Mucosa of descending colon (tissue), 3 donors: ENCODE results near the gene SCAMP1. TPM values are rescaled to one million over a fixed set of nuclear protein-coding genes. Genes with fewer than 3 reads are reported as not detected.
A peak's percentile ranks its signal among the peaks of the same experiment; 100 is the strongest.

Experiments
- ATAC-seq: fragments of 200-7000 bp; cut with Tn5 transposase; one replicate; pipeline ENCODE4 v1.9.1; 2020; ENCODE audit warnings: mild to moderate bottlenecking, moderate library complexity
- DNase-seq, 3 donors: peaks; one replicate each; pipeline ENCODE4 v3.0.0-alpha.2; 2020
- H3K36me3 ChIP-seq: fragments of 200-600 bp; one replicate; pipeline ENCODE4 v1.8.0; 2021; ENCODE audit warnings: low read depth, mild to moderate bottlenecking
- H3K4me1 ChIP-seq: fragments of 200-600 bp; one replicate; pipeline ENCODE4 v1.8.0; 2021; ENCODE audit warnings: low read depth, mild to moderate bottlenecking
- H3K4me3 ChIP-seq: fragments of 200-600 bp; one replicate; pipeline ENCODE4 v1.8.0; 2021; ENCODE audit warnings: mild to moderate bottlenecking
- H3K9me3 ChIP-seq: fragments of 200-600 bp; one replicate; pipeline ENCODE4 v1.8.0; 2021; ENCODE audit warnings: mild to moderate bottlenecking
- intact Hi-C, 2 donors: fragments of 100-400 bp; cut with DNase I in 1 of 2; cut with micrococcal nuclease in 1 of 2; formaldehyde crosslinking; loops; one replicate each; pipeline versions ENCODE4 v1.11.0 to v1.11.1; 2022; cut with DNase I, micrococcal nuclease
- total RNA-seq, 3 donors: library from RNA; stranded (reverse); fragmentation: NEBNext Ultra II Directional in 2 of 3; extraction: Animal tissue kit (Norgen Biotek cat#: 25700) in 2 of 3; gene quantifications; one replicate each; pipeline versions ENCODE4 v1.2.1 to v1.2.4, GENCODE V29; 2021 to 2023
- TF ChIP-seq, protein P1 (sequence below): fragments of 200-600 bp; IDR thresholded peaks from one replicate; pipeline ENCODE4 v1.8.0; 2022; ENCODE audit warnings: antibody characterized with exemption, mild to moderate bottlenecking
- donor health status: DM: no; HTN: no; CAD: no; lungs with moderate emphysema.
- donor health status: DM: no; HTN: no; CAD: no.
- donor health status: DM: no; HTN: yes; CAD: no.

Gene SCAMP1
- total RNA-seq, 3 donors from 2014 or later: 23.5 to 41.7 (median 36.1) TPM

DNA sequence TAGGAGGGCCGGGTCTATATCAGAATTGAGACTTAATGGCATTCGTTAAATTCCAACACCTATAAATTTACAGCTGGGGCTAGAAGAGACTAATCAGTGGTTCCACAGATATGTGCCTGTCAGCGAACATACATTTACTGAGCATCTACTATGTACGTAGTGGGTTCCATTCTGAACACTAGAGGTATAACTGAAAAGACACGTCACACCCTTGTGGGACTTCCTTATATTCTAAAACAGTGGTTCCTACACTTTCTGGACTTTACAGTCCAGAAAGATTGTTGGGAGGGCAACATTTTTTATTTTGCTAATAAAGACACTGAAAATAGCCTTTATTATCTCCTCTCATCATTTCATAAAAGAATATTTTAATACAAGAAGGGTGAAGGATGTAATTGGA, 140.5 kb downstream of the SCAMP1 start:
- no peak for DNase-seq
- no peak for ATAC-seq
- Histone ChIP-seq H3K4me1 (peaks cover 3% of the 10 kb centered on the region), H3K9me3 (no peaks in the 10 kb centered on the region), H3K4me3 (no peak overlapping the region), H3K36me3 (no peaks in the 10 kb centered on the region)
- intact Hi-C loops: no loop called here
- TF ChIP-seq, protein P1, sequence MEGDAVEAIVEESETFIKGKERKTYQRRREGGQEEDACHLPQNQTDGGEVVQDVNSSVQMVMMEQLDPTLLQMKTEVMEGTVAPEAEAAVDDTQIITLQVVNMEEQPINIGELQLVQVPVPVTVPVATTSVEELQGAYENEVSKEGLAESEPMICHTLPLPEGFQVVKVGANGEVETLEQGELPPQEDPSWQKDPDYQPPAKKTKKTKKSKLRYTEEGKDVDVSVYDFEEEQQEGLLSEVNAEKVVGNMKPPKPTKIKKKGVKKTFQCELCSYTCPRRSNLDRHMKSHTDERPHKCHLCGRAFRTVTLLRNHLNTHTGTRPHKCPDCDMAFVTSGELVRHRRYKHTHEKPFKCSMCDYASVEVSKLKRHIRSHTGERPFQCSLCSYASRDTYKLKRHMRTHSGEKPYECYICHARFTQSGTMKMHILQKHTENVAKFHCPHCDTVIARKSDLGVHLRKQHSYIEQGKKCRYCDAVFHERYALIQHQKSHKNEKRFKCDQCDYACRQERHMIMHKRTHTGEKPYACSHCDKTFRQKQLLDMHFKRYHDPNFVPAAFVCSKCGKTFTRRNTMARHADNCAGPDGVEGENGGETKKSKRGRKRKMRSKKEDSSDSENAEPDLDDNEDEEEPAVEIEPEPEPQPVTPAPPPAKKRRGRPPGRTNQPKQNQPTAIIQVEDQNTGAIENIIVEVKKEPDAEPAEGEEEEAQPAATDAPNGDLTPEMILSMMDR: no peak

DNA sequence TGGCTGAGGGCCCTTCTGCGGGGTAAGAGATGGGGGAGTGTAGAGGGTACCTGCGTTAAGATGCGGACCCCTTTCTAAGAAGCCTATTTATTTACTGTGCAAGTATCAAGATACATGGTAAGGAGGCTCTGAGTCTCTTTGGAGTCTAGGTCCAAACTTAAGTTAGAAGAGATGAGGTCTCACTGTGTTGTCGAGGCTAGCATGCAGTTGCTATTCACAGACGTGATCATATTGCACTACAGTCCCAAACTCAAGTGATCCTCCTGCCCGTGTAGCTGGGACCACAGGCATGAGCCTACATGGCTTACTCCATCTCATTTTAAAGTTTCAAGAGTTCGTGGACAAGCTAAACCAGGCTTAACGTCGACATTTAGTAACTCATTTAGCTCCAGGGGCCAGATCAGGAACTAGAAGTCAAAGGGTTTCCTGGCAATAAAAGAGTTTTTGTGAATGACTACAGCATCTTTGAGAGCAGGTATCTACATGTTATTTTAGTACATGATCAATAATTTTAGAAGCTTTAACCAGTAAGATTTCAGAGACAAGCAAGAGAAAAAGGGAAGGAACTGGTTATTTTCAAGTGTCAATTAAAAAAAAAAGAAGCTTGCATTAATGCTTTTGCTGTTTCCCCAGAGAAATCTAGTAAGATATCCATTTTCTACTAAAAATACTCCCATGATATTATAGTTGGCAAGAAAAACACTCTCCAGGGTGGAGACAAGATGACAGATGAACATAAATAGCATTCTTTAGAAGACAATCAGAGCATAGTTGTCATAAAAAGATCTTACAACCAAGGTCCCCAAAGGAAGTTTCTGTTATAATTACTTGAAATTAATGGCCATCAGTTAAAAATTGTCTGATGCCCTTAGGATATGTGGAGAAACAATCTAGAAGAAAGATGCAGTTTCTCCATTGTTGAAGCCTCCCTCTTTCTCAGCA, 141.3 kb downstream of the SCAMP1 start:
- Histone ChIP-seq H3K36me3 (no peaks in the 10 kb centered on the region), H3K4me1 (peaks cover 3% of the 10 kb centered on the region), H3K9me3 (no peaks in the 10 kb centered on the region), H3K4me3 (no peak overlapping the region)
- ATAC-seq (no peak), DNase-seq (no peak)
- intact Hi-C loops: no loop called here
- TF ChIP-seq, protein P1: no peak

DNA sequence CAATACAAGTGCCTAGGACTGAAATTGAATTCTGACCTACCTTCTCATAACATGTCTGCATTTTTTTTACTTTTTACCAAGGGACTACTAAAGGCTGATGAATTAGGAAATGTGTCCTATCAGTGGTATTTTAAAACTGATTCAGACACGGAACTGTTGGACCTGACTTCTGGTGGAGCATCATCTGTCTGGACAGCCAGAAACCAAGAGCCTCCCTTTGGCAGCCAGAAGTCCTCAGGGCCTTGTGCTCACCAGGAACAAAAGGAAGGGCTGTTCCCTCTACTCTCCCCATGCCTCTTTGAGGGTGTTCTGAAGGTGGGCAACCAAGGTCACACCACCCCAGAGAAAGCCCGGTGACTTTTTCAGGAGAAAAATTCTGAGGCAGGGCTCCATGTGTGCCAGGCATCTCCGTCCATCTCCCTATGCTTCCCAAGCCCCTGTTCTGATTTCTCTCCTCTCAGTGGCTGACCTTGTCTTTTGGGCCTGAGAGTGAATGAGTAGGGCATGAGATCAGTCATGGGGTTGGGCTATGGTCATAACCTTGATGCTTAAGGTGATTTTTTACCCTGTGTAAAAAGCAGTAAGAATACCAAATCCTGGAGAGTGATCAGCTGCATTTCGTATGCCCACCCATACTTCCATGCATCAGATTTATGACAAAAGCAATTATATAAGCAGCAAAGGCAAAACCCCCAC, 143.7 kb downstream of the SCAMP1 start:
- Histone ChIP-seq H3K4me1 (peaks cover 3% of the 10 kb centered on the region), H3K9me3 (no peaks in the 10 kb centered on the region), H3K36me3 (no peaks in the 10 kb centered on the region), H3K4me3 (no peak overlapping the region)
- TF ChIP-seq, protein P1: no peak
- DNase-seq: no peak
- no peak for ATAC-seq
- intact Hi-C loops: no loop called here

DNA sequence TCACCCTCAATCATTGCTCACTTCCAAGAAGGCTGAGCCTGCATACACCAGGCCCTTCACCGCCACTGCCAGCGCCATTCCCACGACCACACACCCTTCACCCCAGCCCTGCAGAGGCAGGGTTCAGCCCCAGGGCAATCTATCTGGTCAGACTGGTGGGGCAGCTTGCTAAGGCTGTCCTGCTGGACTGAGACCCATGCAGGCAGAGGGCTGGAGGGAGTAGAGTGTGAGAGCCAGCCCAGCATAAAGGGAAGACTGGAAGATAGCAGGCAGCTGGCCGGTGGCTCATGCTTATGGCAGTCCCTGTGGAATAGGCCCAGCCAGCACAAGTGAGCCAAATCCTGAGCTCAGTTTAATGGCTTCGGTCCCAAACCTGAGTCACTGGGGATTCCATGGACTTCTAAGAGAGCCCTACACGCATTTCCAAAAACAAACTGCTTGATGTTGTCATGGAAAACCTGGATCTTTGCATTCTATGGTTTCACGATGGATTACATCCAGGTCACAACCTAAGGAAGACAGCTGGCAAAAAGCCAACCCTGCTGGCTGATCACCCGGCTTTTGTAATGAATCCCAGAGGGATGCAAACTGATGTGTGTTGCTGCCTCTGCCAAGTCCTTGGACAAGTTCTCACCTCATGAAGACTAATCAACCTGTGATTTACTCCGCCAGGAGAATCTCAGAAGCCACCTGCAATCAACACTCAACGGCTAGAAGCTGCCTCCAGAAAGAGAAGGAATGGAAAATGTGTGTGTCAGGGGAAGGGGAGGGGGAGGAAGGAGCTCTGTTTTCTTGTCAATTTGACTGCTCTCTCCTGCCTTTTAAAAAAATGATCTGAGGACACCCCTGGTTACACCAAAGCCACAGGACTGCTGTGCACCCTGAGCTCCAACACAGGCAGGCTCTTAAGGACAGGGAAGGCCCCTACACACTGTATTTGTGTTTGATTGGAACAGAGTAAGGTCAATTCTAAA, 144.6 kb downstream of the SCAMP1 start:
- Histone ChIP-seq H3K36me3 (no peaks in the 10 kb centered on the region), H3K4me1 (peaks cover 9% of the 10 kb centered on the region), H3K4me3 (no peak overlapping the region), H3K9me3 (no peaks in the 10 kb centered on the region)
- DNase-seq (peak; percentile 55 to 74 (median 65)), ATAC-seq (peak; percentile 71)
- intact Hi-C loops: no loop called here
- TF ChIP-seq, protein P1: no peak

DNA sequence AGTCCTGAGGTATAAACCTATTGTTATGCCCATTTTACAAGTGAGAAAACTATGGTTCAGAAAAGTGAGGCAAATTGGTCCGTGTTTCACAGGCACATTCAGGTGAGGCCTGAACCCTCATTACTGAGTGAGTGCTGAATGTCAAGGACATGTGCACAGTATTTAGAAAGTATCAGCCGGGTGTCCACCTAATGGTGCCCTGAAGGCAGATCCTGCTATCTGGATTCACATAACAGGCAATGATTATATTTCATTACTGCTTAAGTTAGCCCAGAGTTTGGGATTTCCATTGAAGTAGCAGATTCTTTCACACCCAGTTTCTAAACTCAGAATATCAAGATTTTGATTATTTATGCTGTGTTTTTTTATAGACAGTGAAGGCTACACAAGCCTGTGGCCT, 145.4 kb downstream of the SCAMP1 start:
- H3K9me3 ChIP-seq: no peaks in the 10 kb centered on the region
- TF ChIP-seq, protein P1: no peak
- DNase-seq (no peak), ATAC-seq (no peak)
- no peaks in the 10 kb centered on the region for H3K36me3 ChIP-seq
- H3K4me3 ChIP-seq: no peak overlapping the region
- intact Hi-C loops: no loop called here
- peaks cover 17% of the 10 kb centered on the region for H3K4me1 ChIP-seq
